MCF 10A (cell line): ENCODE data around the gene NUTF2. TPM values are rescaled to one million over a fixed set of nuclear protein-coding genes. Genes with fewer than 3 reads are reported as not detected.

Experiments used
- BruUV-seq: library from RNA; stranded (reverse); fragments of 400-500 nt; replicated peaks from 2 replicates; lab custom pipeline; 2021; lab: Mats Ljungman, UMichigan
- CTCF ChIA-PET: fragments of 300-600 bp; sonication (Branson Sonifier 250); formaldehyde crosslinking; extraction: SDS; loops from one replicate; lab custom pipeline; 2021; ENCODE audit warnings: antibody characterized with exemption, inconsistent platforms; lab: Yijun Ruan, JAX
- POLR2A ChIA-PET: fragments of 300-600, 350-650 bp; sonication (Branson Sonifier 250); formaldehyde crosslinking; extraction: SDS; loops from one replicate; lab custom pipeline; 2020; ENCODE audit warnings: antibody characterized with exemption, inconsistent platforms; lab: Yijun Ruan, JAX
- DNase-seq: peaks from one replicate; pipeline ENCODE4 v3.0.0-alpha.2; 2018; ENCODE audit not compliant: unreplicated experiment
- H3K27ac Mint-ChIP-seq: one replicate; pipeline ENCODE4 v1.8.0; 2022; ENCODE audit warnings: mild to moderate bottlenecking, low read depth, mixed read lengths; ENCODE audit not compliant: unreplicated experiment
- H3K27me3 Mint-ChIP-seq: one replicate; pipeline ENCODE4 v1.8.0; 2022; ENCODE audit warnings: mixed read lengths; ENCODE audit not compliant: insufficient read depth, unreplicated experiment
- H3K36me3 Mint-ChIP-seq: one replicate; pipeline ENCODE4 v1.8.0; 2022; ENCODE audit warnings: mild to moderate bottlenecking, moderate library complexity, mixed read lengths; ENCODE audit not compliant: insufficient read depth, unreplicated experiment
- H3K4me1 Mint-ChIP-seq: one replicate; pipeline ENCODE4 v1.8.0; 2022; ENCODE audit warnings: mixed read lengths; ENCODE audit not compliant: insufficient read depth, unreplicated experiment
- H3K4me3 Mint-ChIP-seq: one replicate; pipeline ENCODE4 v1.8.0; 2022; ENCODE audit warnings: mild to moderate bottlenecking, moderate library complexity, mixed read lengths; ENCODE audit not compliant: unreplicated experiment
- H3K9me3 Mint-ChIP-seq: one replicate; pipeline ENCODE4 v1.8.0; 2022; ENCODE audit warnings: mixed read lengths; ENCODE audit not compliant: unreplicated experiment
- intact Hi-C: fragments of 100-400 bp; cut with micrococcal nuclease; formaldehyde crosslinking; loops from 2 replicates; pipeline ENCODE4 v1.14.1; 2022
- total RNA-seq: library from RNA; stranded (reverse); gene quantifications from 2 replicates; pipeline ENCODE4 v1.2.3, GENCODE V29; 2022
- TF ChIP-seq, protein P1 (sequence below): fragments of 200-600 bp; IDR thresholded peaks from one replicate; pipeline ENCODE4 v1.8.0; 2022; ENCODE audit warnings: antibody characterized with exemption, mild to moderate bottlenecking; ENCODE audit not compliant: unreplicated experiment

The NUTF2 gene
- total RNA-seq, 1 experiment from 2014 or later, result 133 TPM

GRCh38 chr16:67892899-67893742 lies 46.4 kb downstream of the NUTF2 start, which contains the start of gene PSKH1:
Gene PSKH1 (plus strand): TSS chr16:67893254. CDS start chr16:67908750, 15,496 bp downstream.
- H3K27ac Mint-ChIP-seq, result peak within 1 kb of the TSS; percentile 92
- TF ChIP-seq, protein P1, sequence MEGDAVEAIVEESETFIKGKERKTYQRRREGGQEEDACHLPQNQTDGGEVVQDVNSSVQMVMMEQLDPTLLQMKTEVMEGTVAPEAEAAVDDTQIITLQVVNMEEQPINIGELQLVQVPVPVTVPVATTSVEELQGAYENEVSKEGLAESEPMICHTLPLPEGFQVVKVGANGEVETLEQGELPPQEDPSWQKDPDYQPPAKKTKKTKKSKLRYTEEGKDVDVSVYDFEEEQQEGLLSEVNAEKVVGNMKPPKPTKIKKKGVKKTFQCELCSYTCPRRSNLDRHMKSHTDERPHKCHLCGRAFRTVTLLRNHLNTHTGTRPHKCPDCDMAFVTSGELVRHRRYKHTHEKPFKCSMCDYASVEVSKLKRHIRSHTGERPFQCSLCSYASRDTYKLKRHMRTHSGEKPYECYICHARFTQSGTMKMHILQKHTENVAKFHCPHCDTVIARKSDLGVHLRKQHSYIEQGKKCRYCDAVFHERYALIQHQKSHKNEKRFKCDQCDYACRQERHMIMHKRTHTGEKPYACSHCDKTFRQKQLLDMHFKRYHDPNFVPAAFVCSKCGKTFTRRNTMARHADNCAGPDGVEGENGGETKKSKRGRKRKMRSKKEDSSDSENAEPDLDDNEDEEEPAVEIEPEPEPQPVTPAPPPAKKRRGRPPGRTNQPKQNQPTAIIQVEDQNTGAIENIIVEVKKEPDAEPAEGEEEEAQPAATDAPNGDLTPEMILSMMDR, result no peak
- peak; percentile 96 for DNase-seq
- ChIA-PET POLR2A (interaction anchor here (0.7 to 3.4 kb wide), 26 partner anchors 9 to 835 kb away, joined by 3 to 34 read pairs (median 3); partner anchors contain the start of genes NRN1L and NUTF2), CTCF (interaction anchor here (0.7 to 2.2 kb wide), 6 partner anchors 9 to 372 kb away, joined by 3 to 11 read pairs (median 4); partner anchors contain the start of genes CTRL and NRN1L)
- BruUV-seq, result no TSS peak
- no peaks in the 10 kb centered on the region for H3K9me3 Mint-ChIP-seq
- H3K36me3 Mint-ChIP-seq, result peaks cover 15% of the 10 kb centered on the region
- no peaks in the 10 kb centered on the region for H3K27me3 Mint-ChIP-seq
- H3K4me1 Mint-ChIP-seq, result peaks cover 13% of the 10 kb centered on the region
- H3K4me3 Mint-ChIP-seq, result peak within 1 kb of the TSS; percentile 92
- intact Hi-C loops, result no loop called here

DNA sequence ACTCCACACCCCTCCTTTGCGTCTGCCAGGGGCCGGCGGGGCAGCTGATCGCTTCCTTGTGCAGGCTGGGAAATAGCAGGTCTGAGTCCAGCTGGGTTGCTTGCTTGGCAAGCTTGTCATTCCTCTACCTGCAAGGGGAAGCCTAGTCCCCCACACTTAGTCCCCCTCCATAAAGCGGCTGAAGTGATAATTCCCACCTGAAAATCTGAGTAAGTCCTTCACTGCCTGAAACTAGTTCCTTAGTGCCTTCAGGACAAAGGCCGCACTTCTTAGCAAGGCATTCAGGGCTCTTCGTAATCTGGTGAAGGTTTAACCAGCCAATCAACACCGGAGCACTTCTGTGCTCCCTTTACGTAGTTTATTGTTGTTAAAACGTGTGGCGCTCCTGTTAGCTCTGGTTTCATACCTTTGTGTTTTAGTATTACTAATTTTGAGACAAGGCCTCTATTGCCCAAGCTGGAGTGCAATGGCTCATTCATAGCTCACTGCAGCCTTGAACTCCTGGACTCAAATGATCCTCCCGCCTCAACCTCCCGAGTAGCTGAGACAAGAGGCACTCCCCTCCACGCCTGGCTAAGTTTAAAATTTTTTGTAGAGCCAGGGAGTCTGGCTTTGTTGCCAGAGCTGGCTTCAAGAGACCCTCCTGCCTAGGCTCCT lies 47.1 kb downstream of the NUTF2 start:
- Mint-ChIP-seq H3K27me3 (no peaks in the 10 kb centered on the region), H3K4me3 (peak overlapping the region; percentile 92), H3K4me1 (peaks cover 13% of the 10 kb centered on the region), H3K9me3 (no peaks in the 10 kb centered on the region), H3K36me3 (peaks cover 15% of the 10 kb centered on the region), H3K27ac (peak overlapping the region; percentile 92)
- TF ChIP-seq, protein P1, result no peak
- ChIA-PET CTCF (interaction anchor here (0.7 to 2.2 kb wide), 5 partner anchors 10 to 373 kb away, joined by 3 to 11 read pairs (median 4); partner anchors contain the start of genes CTRL and NRN1L), POLR2A (interaction anchor here (0.7 to 3.4 kb wide), 18 partner anchors 10 to 176 kb away, joined by 3 to 34 read pairs (median 4); partner anchors contain the start of genes NRN1L and NUTF2)
- intact Hi-C loops, result no loop called here
- peak; percentile 14 for DNase-seq
- TSS peak; percentile 33 for BruUV-seq

DNA sequence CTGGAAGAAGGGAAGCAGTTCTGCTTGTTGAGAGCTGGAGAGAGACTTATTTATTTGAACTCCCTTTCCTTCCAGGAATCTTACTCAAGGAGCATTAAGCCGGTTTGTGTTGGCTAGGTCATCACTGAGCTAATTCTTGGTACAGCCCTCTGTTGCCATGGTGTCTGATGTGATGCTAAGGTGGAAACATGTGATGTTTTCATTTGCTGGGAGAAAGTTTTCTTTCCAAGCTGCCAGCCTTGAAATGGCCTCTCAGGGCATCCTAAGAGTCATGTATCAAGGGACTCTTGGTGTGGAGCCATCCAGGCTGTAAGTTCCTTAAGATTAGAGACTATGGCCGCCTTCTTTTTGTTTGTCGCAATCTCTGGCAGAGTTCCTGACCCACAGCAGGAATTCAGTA lies 50.5 kb downstream of the NUTF2 start:
- BruUV-seq, result no TSS peak
- intact Hi-C loops, result no loop called here
- TF ChIP-seq, protein P1, result no peak
- Mint-ChIP-seq H3K27me3 (no peaks in the 10 kb centered on the region), H3K27ac (no peak overlapping the region), H3K4me1 (peaks cover 13% of the 10 kb centered on the region), H3K4me3 (no peak overlapping the region), H3K36me3 (peaks cover 27% of the 10 kb centered on the region), H3K9me3 (no peaks in the 10 kb centered on the region)
- ChIA-PET CTCF (interaction anchor here (0.6 to 3.2 kb wide), 11 partner anchors 9 to 87 kb away, joined by 3 to 16 read pairs (median 4); partner anchors contain the start of genes NRN1L and SLC12A4), POLR2A (interaction anchor here (0.6 to 3.9 kb wide), 9 partner anchors 9 to 302 kb away, joined by 3 to 12 read pairs (median 3); partner anchors contain the start of genes NRN1L and RANBP10)
- no peak for DNase-seq
